Thoracic aorta (tissue), 2 donors: ENCODE measurements around the gene MEIS3. TPM values are rescaled to one million over a fixed set of nuclear protein-coding genes. Genes with fewer than 3 reads are reported as not detected.

ENCODE experiments used
- ATAC-seq: fragments of 150-250 bp; one replicate; pipeline ENCODE4 v1.8.0; 2017; ENCODE audit warnings: low read depth; ENCODE audit not compliant: insufficient number of reproducible peaks, low FRiP score
- DNase-seq: peaks from one replicate; pipeline ENCODE4 v3.0.0-alpha.2; 2020; ENCODE audit warnings: low spot score
- H3K27ac ChIP-seq, 2 donors: fragments of 200-600 bp; sonication (generic); 1 replicate in 1 of 2; 2 replicates in 1 of 2; pipeline ENCODE4 v1.5.1; 2016; ENCODE audit warnings: mild to moderate bottlenecking in 2 of 2, moderate library complexity in 2 of 2
- H3K27me3 ChIP-seq: fragments of 200-600 bp; sonication (generic); replicated peaks from 2 replicates; pipeline ENCODE4 v1.6.0; 2016; ENCODE audit warnings: mild to moderate bottlenecking; ENCODE audit not compliant: insufficient read depth
- H3K36me3 ChIP-seq: fragments of 200-600 bp; sonication (generic); one replicate; pipeline ENCODE4 v1.5.1; 2016
- H3K4me1 ChIP-seq, 2 donors: fragments of 200-600 bp; sonication (generic); 1 replicate in 1 of 2; 2 replicates in 1 of 2; pipeline versions ENCODE4 v1.5.1 to v1.6.0; 2016; ENCODE audit warnings: low read depth in 2 of 2, mild to moderate bottlenecking in 1 of 2; ENCODE audit not compliant: control insufficient read depth in 1 of 2
- H3K4me3 ChIP-seq: fragments of 200-600 bp; sonication (generic); 2 replicates; pipeline ENCODE4 v1.5.1; 2016; ENCODE audit warnings: mild to moderate bottlenecking
- H3K9me3 ChIP-seq: fragments of 200-600 bp; sonication (generic); 2 replicates; pipeline ENCODE4 v1.5.1; 2016
- total RNA-seq, 2 donors: library from RNA; depleted of rRNA; stranded (reverse); fragments of >200 nt; gene quantifications; one replicate each; pipeline versions ENCODE4 v1.1.0 to v1.2.3, GENCODE V29; 2016
- TF ChIP-seq, protein P1 (sequence below): fragments of 200-600 bp; sonication (generic); IDR thresholded peaks from one replicate; pipeline ENCODE4 v1.5.1; 2019; ENCODE audit warnings: antibody characterized with exemption

The MEIS3 gene
- total RNA-seq, 2 donors from 2014 or later, result 6.4 to 11.5 TPM

DNA sequence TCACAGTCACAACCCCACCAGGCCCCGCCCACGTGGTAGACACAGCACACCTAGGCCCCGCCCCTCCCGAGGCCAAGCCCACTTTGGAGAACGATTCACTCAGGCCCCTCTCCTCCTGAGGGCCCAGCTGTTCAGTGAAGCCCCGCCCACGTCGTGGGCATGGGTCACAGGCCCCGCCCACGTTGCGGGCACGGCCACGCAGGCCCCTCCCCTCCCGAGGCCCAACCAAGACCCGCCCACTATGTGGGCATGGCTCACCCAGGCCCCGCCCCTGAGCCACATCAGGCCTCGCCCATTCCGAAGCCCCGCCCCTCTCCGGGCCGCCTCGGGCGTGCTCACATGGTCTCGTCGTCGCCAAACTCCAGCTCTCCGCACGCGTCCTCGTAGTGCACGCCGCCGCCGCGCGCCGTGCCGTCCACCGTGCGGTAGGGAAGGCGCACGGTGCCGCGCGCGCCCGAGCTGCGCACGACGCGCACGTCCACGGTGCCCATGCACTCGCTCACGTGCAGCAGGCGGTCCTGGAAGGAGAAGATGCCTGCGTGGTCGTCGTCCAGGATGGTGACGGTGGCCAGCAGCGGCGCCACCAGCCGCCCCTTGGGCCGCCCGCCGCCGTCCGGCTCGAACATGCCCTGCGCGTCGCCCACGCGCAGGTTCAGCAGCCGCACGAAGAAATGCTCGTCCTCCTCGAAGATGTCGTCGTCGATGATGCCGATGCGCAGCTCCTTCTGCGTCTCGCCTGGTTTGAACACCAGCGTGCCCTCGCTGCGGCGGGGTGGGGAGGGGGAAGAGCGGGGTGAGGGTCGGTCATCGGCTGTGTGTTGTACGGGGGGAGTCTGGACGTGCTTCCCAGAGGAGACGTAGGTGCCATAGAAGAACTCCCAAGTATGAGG lies 28.4 kb upstream of the MEIS3 start:
- no peaks in the 10 kb centered on the region for H3K36me3 ChIP-seq
- TF ChIP-seq, protein P1, sequence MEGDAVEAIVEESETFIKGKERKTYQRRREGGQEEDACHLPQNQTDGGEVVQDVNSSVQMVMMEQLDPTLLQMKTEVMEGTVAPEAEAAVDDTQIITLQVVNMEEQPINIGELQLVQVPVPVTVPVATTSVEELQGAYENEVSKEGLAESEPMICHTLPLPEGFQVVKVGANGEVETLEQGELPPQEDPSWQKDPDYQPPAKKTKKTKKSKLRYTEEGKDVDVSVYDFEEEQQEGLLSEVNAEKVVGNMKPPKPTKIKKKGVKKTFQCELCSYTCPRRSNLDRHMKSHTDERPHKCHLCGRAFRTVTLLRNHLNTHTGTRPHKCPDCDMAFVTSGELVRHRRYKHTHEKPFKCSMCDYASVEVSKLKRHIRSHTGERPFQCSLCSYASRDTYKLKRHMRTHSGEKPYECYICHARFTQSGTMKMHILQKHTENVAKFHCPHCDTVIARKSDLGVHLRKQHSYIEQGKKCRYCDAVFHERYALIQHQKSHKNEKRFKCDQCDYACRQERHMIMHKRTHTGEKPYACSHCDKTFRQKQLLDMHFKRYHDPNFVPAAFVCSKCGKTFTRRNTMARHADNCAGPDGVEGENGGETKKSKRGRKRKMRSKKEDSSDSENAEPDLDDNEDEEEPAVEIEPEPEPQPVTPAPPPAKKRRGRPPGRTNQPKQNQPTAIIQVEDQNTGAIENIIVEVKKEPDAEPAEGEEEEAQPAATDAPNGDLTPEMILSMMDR, result no peak
- H3K27ac ChIP-seq, result no peak overlapping the region
- peaks cover 7% of the 10 kb centered on the region in 2 donors for H3K4me1 ChIP-seq
- peaks cover 10% of the 10 kb centered on the region for H3K27me3 ChIP-seq
- no peak for ATAC-seq
- DNase-seq, result no peak
- H3K9me3 ChIP-seq, result no peaks in the 10 kb centered on the region
- peak overlapping the region; percentile 26 for H3K4me3 ChIP-seq

DNA sequence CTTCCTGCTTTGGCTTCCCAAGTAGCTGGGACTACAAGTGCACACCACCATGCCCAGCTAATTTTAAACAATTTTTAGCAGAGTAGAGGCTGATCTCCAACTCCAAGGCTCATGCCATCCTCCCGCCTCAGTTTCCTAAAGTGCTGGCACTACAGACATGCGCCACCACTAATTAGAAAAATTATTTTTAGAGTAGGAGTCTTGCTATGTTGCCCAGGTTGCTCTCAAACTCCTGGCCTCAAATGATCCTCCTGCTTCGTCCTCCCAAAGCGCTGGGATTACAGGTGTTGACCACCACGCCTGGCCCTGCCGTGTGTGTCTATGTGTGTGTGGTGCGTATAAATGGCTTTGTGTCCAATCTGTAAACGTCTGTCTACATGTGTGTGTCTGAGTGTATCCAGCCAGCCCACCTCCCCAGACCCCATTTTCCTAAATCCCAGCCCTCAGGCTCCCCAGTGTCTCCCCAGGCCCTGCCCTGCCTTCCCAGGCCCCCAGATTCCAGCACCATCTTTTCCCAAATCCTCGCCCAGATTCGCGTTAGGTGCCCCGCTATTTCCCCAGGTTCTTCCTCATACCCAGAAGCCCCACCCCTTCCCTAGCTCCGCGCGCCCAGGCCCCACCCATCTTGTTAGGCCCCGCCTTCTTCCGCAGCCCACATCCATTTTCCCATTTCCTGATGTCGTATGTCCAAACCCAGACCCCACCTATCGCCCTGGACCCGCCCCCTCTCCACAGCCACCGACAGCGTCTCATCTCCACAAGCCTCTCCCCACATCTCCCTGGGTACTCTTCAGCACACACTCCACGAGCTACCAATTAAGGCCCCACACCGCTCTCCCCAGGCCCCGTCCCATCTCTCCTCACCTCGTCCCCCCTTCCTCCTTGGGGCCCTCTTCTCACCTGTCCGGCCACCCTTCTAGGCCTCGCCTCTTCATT lies 27.5 kb upstream of the MEIS3 start:
- Histone ChIP-seq H3K4me1 (peaks cover 7% of the 10 kb centered on the region in 2 donors), H3K27ac (no peak overlapping the region), H3K27me3 (peaks cover 10% of the 10 kb centered on the region), H3K4me3 (peak overlapping the region; percentile 26), H3K9me3 (no peaks in the 10 kb centered on the region), H3K36me3 (no peaks in the 10 kb centered on the region)
- TF ChIP-seq, protein P1, result no peak
- ATAC-seq (no peak), DNase-seq (no peak)

DNA sequence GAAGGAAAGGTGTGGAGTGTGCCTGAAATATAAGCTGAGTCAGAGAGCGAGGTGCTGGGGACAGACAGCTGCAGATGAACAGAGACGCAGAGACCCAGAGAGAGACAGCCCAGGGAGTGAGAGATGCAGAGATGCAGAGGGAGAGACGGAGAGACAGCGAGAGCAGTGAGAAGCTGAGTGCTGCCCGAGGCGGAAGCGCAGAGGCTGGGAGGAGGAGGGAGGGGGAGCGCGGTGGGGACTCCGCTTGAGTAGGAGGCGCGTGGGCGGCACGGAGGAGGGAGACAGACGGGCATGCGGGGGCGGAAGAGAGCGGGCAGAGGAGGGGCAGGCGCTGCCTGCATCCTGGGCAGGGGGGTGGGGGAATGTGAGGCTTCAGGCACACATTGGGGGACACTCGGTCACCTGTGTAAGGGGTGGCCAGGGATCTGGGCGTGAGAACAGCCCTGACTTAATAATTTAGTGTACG lies 26.6 kb upstream of the MEIS3 start:
- DNase-seq, result no peak
- TF ChIP-seq, protein P1, result no peak
- Histone ChIP-seq H3K4me1 (peaks cover 7% of the 10 kb centered on the region in 2 donors), H3K36me3 (no peaks in the 10 kb centered on the region), H3K9me3 (no peaks in the 10 kb centered on the region), H3K27ac (no peak overlapping the region), H3K27me3 (peaks cover 10% of the 10 kb centered on the region), H3K4me3 (no peak overlapping the region)
- ATAC-seq, result peak; percentile 21

DNA sequence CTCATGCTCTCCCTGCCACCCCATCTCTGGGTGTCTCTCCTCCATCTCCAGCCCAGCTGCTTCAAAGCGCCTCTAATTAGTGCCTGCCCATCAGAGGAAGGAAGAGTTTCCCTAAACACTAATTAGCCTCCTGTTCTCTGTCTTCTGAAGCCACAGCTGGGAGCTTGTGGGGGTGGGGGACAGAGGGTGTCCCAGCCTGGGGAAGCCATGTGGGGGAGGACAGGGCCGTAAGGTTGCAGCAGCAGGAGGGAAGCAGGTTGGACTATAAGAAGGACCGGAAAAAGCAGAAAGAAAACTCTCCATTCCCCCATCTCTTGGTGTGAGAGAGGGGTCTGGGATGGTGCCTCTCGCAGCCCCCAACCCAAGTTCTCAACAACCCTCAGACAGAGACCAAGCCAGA lies 26.2 kb upstream of the MEIS3 start:
- Histone ChIP-seq H3K4me3 (no peak overlapping the region), H3K27ac (no peak overlapping the region), H3K9me3 (no peaks in the 10 kb centered on the region), H3K27me3 (peaks cover 10% of the 10 kb centered on the region), H3K36me3 (no peaks in the 10 kb centered on the region), H3K4me1 (peaks cover 7% of the 10 kb centered on the region in 2 donors)
- TF ChIP-seq, protein P1, result no peak
- no peak for ATAC-seq
- DNase-seq, result no peak

DNA sequence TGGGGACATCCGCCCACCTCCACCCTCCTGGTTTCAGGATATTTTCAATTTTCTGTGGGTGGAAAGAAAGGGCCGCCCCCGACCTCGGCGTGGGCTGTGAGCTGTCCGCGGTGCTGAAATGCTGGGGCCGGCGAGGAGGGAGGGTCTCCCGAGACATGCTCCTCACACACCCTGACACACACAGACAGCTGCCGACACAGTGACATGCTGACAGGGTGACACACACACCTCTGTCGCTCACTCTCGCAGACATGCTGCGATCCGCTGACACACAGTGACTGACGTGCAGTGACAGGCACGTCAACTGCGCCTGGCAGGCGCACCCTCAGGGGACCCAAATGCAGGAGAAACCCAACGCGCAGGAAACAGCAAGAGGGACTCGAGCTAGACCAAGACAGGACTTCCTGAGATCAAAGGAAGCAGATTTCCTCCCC lies 25.1 kb upstream of the MEIS3 start:
- H3K27ac ChIP-seq, result no peak overlapping the region
- no peaks in the 10 kb centered on the region for H3K36me3 ChIP-seq
- H3K4me3 ChIP-seq, result no peak overlapping the region
- TF ChIP-seq, protein P1, result no peak
- H3K4me1 ChIP-seq, result peaks cover 7% of the 10 kb centered on the region in 2 donors
- peaks cover 10% of the 10 kb centered on the region for H3K27me3 ChIP-seq
- H3K9me3 ChIP-seq, result no peaks in the 10 kb centered on the region
- no peak for ATAC-seq
- DNase-seq, result no peak
